Measurements from ENCODE around the gene KLF15. TPM values are rescaled to one million over a fixed set of nuclear protein-coding genes. Genes with fewer than 3 reads are reported as not detected.

KLF15 gene
- under 1 TPM; 0.32 to 0.53 TPM for total RNA-seq

GRCh38 chr3:126357295-126358037 is at the start of gene KLF15:
Gene KLF15 (minus strand): TSS chr3:126357408. CDS start chr3:126352922, 4,486 bp downstream.
- no peak within 1 kb of the TSS for H3K27ac Mint-ChIP-seq
- peaks cover 44% of the 10 kb centered on the region for H3K27me3 Mint-ChIP-seq
- peak within 1 kb of the TSS; percentile 73 for H3K4me3 Mint-ChIP-seq
- ChIA-PET POLR2A (interaction anchor here (0.6 to 1.0 kb wide), 3 partner anchors 8 to 367 kb away, joined by 3 to 6 read pairs (median 5); no protein-coding TSS in a partner anchor), CTCF (interaction anchor here (0.6 to 1.0 kb wide), 2 partner anchors 11 to 270 kb away, joined by 3 to 4 read pairs; no protein-coding TSS in a partner anchor)
- ATAC-seq (peak; percentile 95), DNase-seq (peak; percentile 87)
- no peaks in the 10 kb centered on the region for H3K9me3 Mint-ChIP-seq (ENCODE audit: low read depth)
- intact Hi-C loops (cut with DNase I, micrococcal nuclease), result loop anchor here (1.0 to 10.0 kb wide), 8 partner anchors 118 to 1597 kb away; partner anchors contain the start of genes ZXDC (in 2 of the 2), PLXNA1 (in 1 of the 2) and SLC41A3 (in 1 of the 2)
- no peaks in the 10 kb centered on the region for H3K36me3 Mint-ChIP-seq (ENCODE audit: low read depth)
- H3K4me1 Mint-ChIP-seq, result peaks cover 9% of the 10 kb centered on the region

GRCh38 chr3:126406389-126407296 is 49.4 kb upstream of the KLF15 start:
- intact Hi-C loops (cut with DNase I, micrococcal nuclease), result no loop called here
- ATAC-seq (no peak), DNase-seq (no peak)
- H3K27ac Mint-ChIP-seq, result no peak overlapping the region
- H3K9me3 Mint-ChIP-seq (ENCODE audit: low read depth), result no peaks in the 10 kb centered on the region
- ChIA-PET POLR2A (no interaction called here), CTCF (no interaction called here)
- H3K36me3 Mint-ChIP-seq (ENCODE audit: low read depth), result no peaks in the 10 kb centered on the region
- no peak overlapping the region for H3K4me3 Mint-ChIP-seq
- no peaks in the 10 kb centered on the region for H3K4me1 Mint-ChIP-seq
- peaks cover 25% of the 10 kb centered on the region for H3K27me3 Mint-ChIP-seq

GRCh38 chr3:126402666-126403302 is 45.6 kb upstream of the KLF15 start:
- no peaks in the 10 kb centered on the region for H3K36me3 Mint-ChIP-seq (ENCODE audit: low read depth)
- ATAC-seq (no peak), DNase-seq (no peak)
- POLR2A ChIA-PET, result no interaction called here
- H3K27ac Mint-ChIP-seq, result no peak overlapping the region
- no peak overlapping the region for H3K4me3 Mint-ChIP-seq
- CTCF ChIA-PET, result interaction anchor here (1.0 kb wide), 1 partner anchor 10 kb away, joined by 3 read pairs; no protein-coding TSS in a partner anchor
- peaks cover 12% of the 10 kb centered on the region for H3K27me3 Mint-ChIP-seq
- no peaks in the 10 kb centered on the region for H3K9me3 Mint-ChIP-seq (ENCODE audit: low read depth)
- no peaks in the 10 kb centered on the region for H3K4me1 Mint-ChIP-seq
- intact Hi-C loops (cut with DNase I, micrococcal nuclease), result no loop called here

GRCh38 chr3:126402178-126402577 is 45.0 kb upstream of the KLF15 start:
- Mint-ChIP-seq H3K4me1 (no peaks in the 10 kb centered on the region), H3K36me3 (ENCODE audit: low read depth) (no peaks in the 10 kb centered on the region), H3K9me3 (ENCODE audit: low read depth) (no peaks in the 10 kb centered on the region), H3K4me3 (no peak overlapping the region), H3K27me3 (peaks cover 10% of the 10 kb centered on the region), H3K27ac (no peak overlapping the region)
- DNase-seq (no peak), ATAC-seq (no peak)
- CTCF ChIA-PET, result no interaction called here
- POLR2A ChIA-PET, result no interaction called here
- intact Hi-C loops (cut with DNase I, micrococcal nuclease), result no loop called here

GRCh38 chr3:126401611-126402160 is 44.5 kb upstream of the KLF15 start:
- no peak for ATAC-seq
- no peak overlapping the region for H3K4me3 Mint-ChIP-seq
- no peak overlapping the region for H3K27ac Mint-ChIP-seq
- H3K27me3 Mint-ChIP-seq, result peaks cover 10% of the 10 kb centered on the region
- CTCF ChIA-PET, result no interaction called here
- H3K4me1 Mint-ChIP-seq, result no peaks in the 10 kb centered on the region
- POLR2A ChIA-PET, result no interaction called here
- intact Hi-C loops (cut with DNase I, micrococcal nuclease), result no loop called here
- H3K36me3 Mint-ChIP-seq (ENCODE audit: low read depth), result no peaks in the 10 kb centered on the region
- H3K9me3 Mint-ChIP-seq (ENCODE audit: low read depth), result no peaks in the 10 kb centered on the region
- DNase-seq, result no peak

- no peaks in the 10 kb centered on the region for H3K36me3 Mint-ChIP-seq (ENCODE audit: low read depth)
These were observed 42.5 kb upstream of the KLF15 start for GRCh38 chr3:126399756-126400155.

GRCh38 chr3:126399351-126399735 is 42.1 kb upstream of the KLF15 start:
- intact Hi-C loops (cut with DNase I, micrococcal nuclease), result no loop called here
- DNase-seq, result no peak
- POLR2A ChIA-PET, result no interaction called here

More at GRCh38 chr3:126399756-126400155, 42.5 kb upstream of the KLF15 start:
- Mint-ChIP-seq H3K9me3 (ENCODE audit: low read depth) (no peaks in the 10 kb centered on the region), H3K4me1 (no peaks in the 10 kb centered on the region), H3K27ac (no peak overlapping the region), H3K4me3 (no peak overlapping the region), H3K27me3 (peaks cover 16% of the 10 kb centered on the region)
- no peak for ATAC-seq
- no peak for DNase-seq
- CTCF ChIA-PET, result no interaction called here
- POLR2A ChIA-PET, result no interaction called here
- intact Hi-C loops (cut with DNase I, micrococcal nuclease), result no loop called here

GRCh38 chr3:126398423-126399350 is 41.5 kb upstream of the KLF15 start:
- CTCF ChIA-PET, result no interaction called here
- DNase-seq (no peak), ATAC-seq (no peak)
- Mint-ChIP-seq H3K4me1 (no peaks in the 10 kb centered on the region), H3K27me3 (peaks cover 21% of the 10 kb centered on the region), H3K36me3 (ENCODE audit: low read depth) (no peaks in the 10 kb centered on the region), H3K9me3 (ENCODE audit: low read depth) (no peaks in the 10 kb centered on the region), H3K4me3 (no peak overlapping the region), H3K27ac (no peak overlapping the region)
- intact Hi-C loops (cut with DNase I, micrococcal nuclease), result no loop called here
- POLR2A ChIA-PET, result no interaction called here

More at GRCh38 chr3:126399351-126399735, 42.1 kb upstream of the KLF15 start:
- no peaks in the 10 kb centered on the region for H3K4me1 Mint-ChIP-seq
- CTCF ChIA-PET, result no interaction called here
- H3K9me3 Mint-ChIP-seq (ENCODE audit: low read depth), result no peaks in the 10 kb centered on the region
- H3K27ac Mint-ChIP-seq, result no peak overlapping the region
- peaks cover 18% of the 10 kb centered on the region for H3K27me3 Mint-ChIP-seq
- no peak overlapping the region for H3K4me3 Mint-ChIP-seq
- no peak for ATAC-seq
- no peaks in the 10 kb centered on the region for H3K36me3 Mint-ChIP-seq (ENCODE audit: low read depth)

GRCh38 chr3:126397610-126398422 is 40.6 kb upstream of the KLF15 start:
- no peaks in the 10 kb centered on the region for H3K9me3 Mint-ChIP-seq (ENCODE audit: low read depth)
- no peak for DNase-seq
- H3K36me3 Mint-ChIP-seq (ENCODE audit: low read depth), result no peaks in the 10 kb centered on the region
- H3K4me3 Mint-ChIP-seq, result no peak overlapping the region
- ATAC-seq, result no peak
- ChIA-PET CTCF (interaction anchor here (0.8 kb wide), 1 partner anchor 19 kb away, joined by 3 read pairs; no protein-coding TSS in a partner anchor), POLR2A (no interaction called here)
- H3K27ac Mint-ChIP-seq, result no peak overlapping the region
- peaks cover 27% of the 10 kb centered on the region for H3K27me3 Mint-ChIP-seq
- intact Hi-C loops (cut with DNase I, micrococcal nuclease), result no loop called here
- H3K4me1 Mint-ChIP-seq, result no peaks in the 10 kb centered on the region

- POLR2A ChIA-PET, result interaction anchor here (0.7 kb wide), 1 partner anchor 25 kb away, joined by 3 read pairs; no protein-coding TSS in a partner anchor
- no peaks in the 10 kb centered on the region for H3K36me3 Mint-ChIP-seq (ENCODE audit: low read depth)
- intact Hi-C loops (cut with DNase I, micrococcal nuclease), result no loop called here
- DNase-seq, result no peak
- ATAC-seq, result no peak
- no peaks in the 10 kb centered on the region for H3K9me3 Mint-ChIP-seq (ENCODE audit: low read depth)
- H3K27me3 Mint-ChIP-seq, result peaks cover 33% of the 10 kb centered on the region
- no peak overlapping the region for H3K4me3 Mint-ChIP-seq
- no peaks in the 10 kb centered on the region for H3K4me1 Mint-ChIP-seq
- CTCF ChIA-PET, result interaction anchor here (1.2 kb wide), 1 partner anchor 8 kb away, joined by 3 read pairs; no protein-coding TSS in a partner anchor
- H3K27ac Mint-ChIP-seq, result no peak overlapping the region
These were observed 39.3 kb upstream of the KLF15 start for GRCh38 chr3:126396536-126396935.
